Cardiac muscle cell (in vitro differentiated cells and primary cell): ENCODE results near the gene LMO1. TPM values are rescaled to one million over a fixed set of nuclear protein-coding genes. Genes with fewer than 3 reads are reported as not detected.

Source experiments
- DNase-seq, 2 donors: peaks; one replicate each; pipeline versions ENCODE4 v3.0.0 to v3.0.0-alpha.2; 2010 to 2017; ENCODE audit warnings: low read depth in 1 of 2, low spot score in 1 of 2
- H3K27ac ChIP-seq: fragments of 200-600 bp; sonication (generic); 2 replicates; pipeline ENCODE4 v1.5.1; 2016
- H3K27me3 ChIP-seq: fragments of 200-600 bp; sonication (generic); 2 replicates; pipeline ENCODE4 v1.6.0; 2016; ENCODE audit warnings: control low read depth
- H3K36me3 ChIP-seq: fragments of 200-600 bp; sonication (generic); 2 replicates; pipeline ENCODE4 v1.5.1; 2016; ENCODE audit warnings: control low read depth
- H3K4me1 ChIP-seq: fragments of 200-600 bp; sonication (generic); 2 replicates; pipeline ENCODE4 v1.8.1; 2017; ENCODE audit warnings: low read depth, mild to moderate bottlenecking, mixed run types
- H3K4me3 ChIP-seq: fragments of 200-600 bp; sonication (generic); 2 replicates; pipeline ENCODE4 v1.5.1; 2016; ENCODE audit warnings: mild to moderate bottlenecking
- H3K9me3 ChIP-seq: fragments of 200-600 bp; sonication (generic); 2 replicates; pipeline ENCODE4 v1.5.1; 2017; ENCODE audit warnings: low read depth, mild to moderate bottlenecking, control low read depth
- CTCF ChIP-seq: IDR thresholded peaks from 2 replicates; pipeline ENCODE4 v1.5.1; 2012; ENCODE audit warnings: low read depth, mild to moderate bottlenecking, low read length
- polyA plus RNA-seq: library from polyadenylated mRNA; unstranded; fragments of >200 nt; fragmentation: Nextera tagmentation; extraction: Ambion mirVana; gene quantifications from 2 replicates; pipeline ENCODE4 v1.2.1, GENCODE V29; 2016
- total RNA-seq: library from RNA; depleted of rRNA; stranded (reverse); fragments of >200 nt; gene quantifications from 2 replicates; pipeline ENCODE4 v1.2.3, GENCODE V29; 2016

The LMO1 gene
- total and polyA plus RNA-seq, 2 experiments from 2014 or later, result 0.45 to 3.6 TPM

GRCh38 chr11:8283465-8284230 lies 20.0 kb upstream of the LMO1 start:
- peaks cover 10% of the 10 kb centered on the region for H3K4me1 ChIP-seq
- no peaks in the 10 kb centered on the region for H3K27me3 ChIP-seq
- peak overlapping the region; percentile 47 for H3K27ac ChIP-seq
- H3K4me3 ChIP-seq, result no peak overlapping the region
- no peaks in the 10 kb centered on the region for H3K9me3 ChIP-seq
- TF ChIP-seq CTCF, result no peak
- H3K36me3 ChIP-seq, result no peaks in the 10 kb centered on the region
- DNase-seq, result peak; percentile 37 to 91

- Histone ChIP-seq H3K4me3 (no peak overlapping the region), H3K36me3 (no peaks in the 10 kb centered on the region), H3K27me3 (no peaks in the 10 kb centered on the region), H3K9me3 (no peaks in the 10 kb centered on the region), H3K4me1 (peaks cover 10% of the 10 kb centered on the region), H3K27ac (peak overlapping the region; percentile 47)
- TF ChIP-seq CTCF, result no peak
- no peak for DNase-seq
Observed at GRCh38 chr11:8283100-8283464, 19.4 kb upstream of the LMO1 start.

GRCh38 chr11:8282631-8283030 lies 19.0 kb upstream of the LMO1 start:
- DNase-seq, result peak in 1 of 2 donors; percentile 60
- no peaks in the 10 kb centered on the region for H3K36me3 ChIP-seq
- H3K9me3 ChIP-seq, result no peaks in the 10 kb centered on the region
- TF ChIP-seq CTCF, result no peak
- peak overlapping the region; percentile 47 for H3K27ac ChIP-seq
- H3K4me1 ChIP-seq, result peaks cover 10% of the 10 kb centered on the region
- no peak overlapping the region for H3K4me3 ChIP-seq
- no peaks in the 10 kb centered on the region for H3K27me3 ChIP-seq

GRCh38 chr11:8281266-8281665 lies 17.6 kb upstream of the LMO1 start:
- no peak overlapping the region for H3K27ac ChIP-seq
- H3K4me1 ChIP-seq, result peaks cover 10% of the 10 kb centered on the region
- no peak overlapping the region for H3K4me3 ChIP-seq
- TF ChIP-seq CTCF, result no peak
- H3K36me3 ChIP-seq, result no peaks in the 10 kb centered on the region
- DNase-seq, result no peak
- no peaks in the 10 kb centered on the region for H3K9me3 ChIP-seq
- H3K27me3 ChIP-seq, result no peaks in the 10 kb centered on the region

GRCh38 chr11:8277691-8278090 lies 14.0 kb upstream of the LMO1 start:
- Histone ChIP-seq H3K27me3 (peaks cover 6% of the 10 kb centered on the region), H3K4me1 (no peaks in the 10 kb centered on the region), H3K36me3 (no peaks in the 10 kb centered on the region), H3K9me3 (no peaks in the 10 kb centered on the region), H3K4me3 (no peak overlapping the region), H3K27ac (no peak overlapping the region)
- DNase-seq, result no peak
- TF ChIP-seq CTCF, result no peak
